LNCAP (cell line): ENCODE data around the gene AGBL5.

ENCODE experiments used
- CTCF ChIP-seq: fragments of 450-650 bp; IDR thresholded peaks from 2 replicates; pipeline ENCODE4 v1.5.1; 2017; ENCODE audit warnings: mild to moderate bottlenecking

Gene AGBL5

GRCh38 chr2:27050281-27050995 lies 1.0 kb upstream of the AGBL5 start:
- no peak for TF ChIP-seq CTCF

GRCh38 chr2:27051902-27052645 lies 606 bp downstream of the AGBL5 start:
- TF ChIP-seq CTCF: no peak

- no peak for TF ChIP-seq CTCF
Measured at GRCh38 chr2:27053321-27053720, 1.9 kb downstream of the AGBL5 start.

GRCh38 chr2:27053776-27054175 lies 2.3 kb downstream of the AGBL5 start:
- no peak for TF ChIP-seq CTCF

GRCh38 chr2:27054721-27055120 lies 3.3 kb downstream of the AGBL5 start:
- no peak for TF ChIP-seq CTCF

- no peak for TF ChIP-seq CTCF
Measured at GRCh38 chr2:27057184-27057583, 5.7 kb downstream of the AGBL5 start.

- no peak for TF ChIP-seq CTCF
Measured at GRCh38 chr2:27058210-27058609, 6.7 kb downstream of the AGBL5 start.
